ENCODE results near the gene SLC2A5.
"Not testable (repeated sequence)": the region's sequence is repeated elsewhere in the genome, so short reads cannot be mapped to it uniquely, and the experiment has no call there.

SLC2A5 gene

GRCh38 chr1:9004031-9004699 lies 65.3 kb downstream of the SLC2A5 start:
- no peaks in the 10 kb centered on the region for H3K27me3 ChIP-seq
- H4K20me1 ChIP-seq = no peaks in the 10 kb centered on the region
- H3K9ac ChIP-seq = no peak overlapping the region; the same call in 1 of the 2 replicates
- H3K27ac ChIP-seq = no peak overlapping the region
- H3K4me2 ChIP-seq = peak overlapping the region; percentile 79
- H3K4me3 ChIP-seq = no peak overlapping the region
- TF ChIP-seq Cebpa-rat (IDR thresholded peaks at IDR 0.05) = no peak
- H3K36me3 ChIP-seq = no peaks in the 10 kb centered on the region
- no peaks in the 10 kb centered on the region for H3K9me3 ChIP-seq
- H3K4me1 ChIP-seq = peaks cover 42% of the 10 kb centered on the region

GRCh38 chr1:9002215-9002560 lies 67.2 kb downstream of the SLC2A5 start:
- not testable (repeated sequence) for H3K4me3 ChIP-seq, H3K4me2 ChIP-seq, H3K36me3 ChIP-seq, H3K27me3 ChIP-seq, H4K20me1 ChIP-seq, H3K9ac ChIP-seq, H3K9me3 ChIP-seq, H3K27ac ChIP-seq
- H3K4me1 ChIP-seq = peaks cover 23% of the 10 kb centered on the region

- H3K4me1 ChIP-seq = peaks cover 18% of the 10 kb centered on the region
- H3K4me3 ChIP-seq, H3K27me3 ChIP-seq, H3K36me3 ChIP-seq, H3K9ac ChIP-seq, H3K4me2 ChIP-seq, H4K20me1 ChIP-seq, H3K27ac ChIP-seq, H3K9me3 ChIP-seq: not testable (repeated sequence)
Measured at GRCh38 chr1:9001534-9002214, 67.8 kb downstream of the SLC2A5 start.

GRCh38 chr1:8993962-8994675 lies 75.3 kb downstream of the SLC2A5 start:
- H3K4me2 ChIP-seq, H3K9ac ChIP-seq, H4K20me1 ChIP-seq, H3K27me3 ChIP-seq, H3K36me3 ChIP-seq, H3K27ac ChIP-seq, H3K4me3 ChIP-seq: not testable (repeated sequence)
- Histone ChIP-seq H3K9me3 (peaks cover 18% of the 10 kb centered on the region), H3K4me1 (peaks cover 12% of the 10 kb centered on the region)

GRCh38 chr1:8992936-8993687 lies 76.3 kb downstream of the SLC2A5 start:
- H3K9me3 ChIP-seq = peaks cover 18% of the 10 kb centered on the region
- H3K27ac ChIP-seq = no peak overlapping the region
- no peaks in the 10 kb centered on the region for H3K27me3 ChIP-seq
- no peak overlapping the region for H3K9ac ChIP-seq
- H3K4me3 ChIP-seq = no peak overlapping the region
- no peak for TF ChIP-seq Cebpa-rat (IDR thresholded peaks at IDR 0.05)
- no peaks in the 10 kb centered on the region for H3K36me3 ChIP-seq
- H3K4me1 ChIP-seq = peaks cover 22% of the 10 kb centered on the region
- H3K4me2 ChIP-seq = no peak overlapping the region
- no peaks in the 10 kb centered on the region for H4K20me1 ChIP-seq

GRCh38 chr1:8989821-8990220 lies 79.6 kb downstream of the SLC2A5 start:
- Histone ChIP-seq H3K9ac (no peak overlapping the region), H3K9me3 (peaks cover 18% of the 10 kb centered on the region), H4K20me1 (no peaks in the 10 kb centered on the region), H3K36me3 (no peaks in the 10 kb centered on the region), H3K27ac (no peak overlapping the region), H3K4me2 (peak overlapping the region; percentile 70; the same call in 1 of the 2 replicates), H3K27me3 (no peaks in the 10 kb centered on the region), H3K4me3 (no peak overlapping the region), H3K4me1 (peaks cover 45% of the 10 kb centered on the region)
- no peak for TF ChIP-seq Cebpa-rat (IDR thresholded peaks at IDR 0.05)

GRCh38 chr1:8989061-8989460 lies 80.4 kb downstream of the SLC2A5 start:
- no peaks in the 10 kb centered on the region for H3K27me3 ChIP-seq
- H3K27ac ChIP-seq = no peak overlapping the region
- no peaks in the 10 kb centered on the region for H4K20me1 ChIP-seq
- peaks cover 18% of the 10 kb centered on the region for H3K9me3 ChIP-seq
- peak overlapping the region; percentile 70 for H3K4me2 ChIP-seq
- peaks cover 48% of the 10 kb centered on the region for H3K4me1 ChIP-seq
- peak overlapping the region; percentile 5; the same call in 1 of the 2 replicates for H3K9ac ChIP-seq
- H3K36me3 ChIP-seq = no peaks in the 10 kb centered on the region
- no peak for TF ChIP-seq Cebpa-rat (IDR thresholded peaks at IDR 0.05)
- no peak overlapping the region for H3K4me3 ChIP-seq

GRCh38 chr1:8988618-8988967 lies 80.8 kb downstream of the SLC2A5 start:
- peaks cover 52% of the 10 kb centered on the region for H3K4me1 ChIP-seq
- H3K36me3 ChIP-seq = no peaks in the 10 kb centered on the region
- peak overlapping the region; percentile 70 for H3K4me2 ChIP-seq
- peak overlapping the region; percentile 19 for H3K27ac ChIP-seq
- peak overlapping the region; percentile 5; the same call in 1 of the 2 replicates for H3K9ac ChIP-seq
- H3K4me3 ChIP-seq = no peak overlapping the region
- H3K27me3 ChIP-seq = no peaks in the 10 kb centered on the region
- no peak for TF ChIP-seq Cebpa-rat (IDR thresholded peaks at IDR 0.05)
- H3K9me3 ChIP-seq = peaks cover 15% of the 10 kb centered on the region
- H4K20me1 ChIP-seq = no peaks in the 10 kb centered on the region

- H3K9ac ChIP-seq = peak overlapping the region; percentile 5; the same call in 1 of the 2 replicates
Measured at GRCh38 chr1:8987881-8988617, 81.4 kb downstream of the SLC2A5 start.

More at GRCh38 chr1:8987881-8988617, 81.4 kb downstream of the SLC2A5 start:
- Histone ChIP-seq H3K36me3 (no peaks in the 10 kb centered on the region), H3K4me1 (peaks cover 52% of the 10 kb centered on the region), H4K20me1 (no peaks in the 10 kb centered on the region), H3K9me3 (peaks cover 10% of the 10 kb centered on the region), H3K27me3 (no peaks in the 10 kb centered on the region), H3K27ac (peak overlapping the region; percentile 19), H3K4me2 (peak overlapping the region; percentile 70), H3K4me3 (no peak overlapping the region)
- TF ChIP-seq Cebpa-rat (IDR thresholded peaks at IDR 0.05) = no peak
